Eye (tissue), 1 donor: ENCODE measurements around the gene FGF1.

ENCODE experiments used
- DNase-seq: peaks from one replicate; pipeline ENCODE4 v3.0.0-alpha.2; 2015

FGF1 gene

DNA sequence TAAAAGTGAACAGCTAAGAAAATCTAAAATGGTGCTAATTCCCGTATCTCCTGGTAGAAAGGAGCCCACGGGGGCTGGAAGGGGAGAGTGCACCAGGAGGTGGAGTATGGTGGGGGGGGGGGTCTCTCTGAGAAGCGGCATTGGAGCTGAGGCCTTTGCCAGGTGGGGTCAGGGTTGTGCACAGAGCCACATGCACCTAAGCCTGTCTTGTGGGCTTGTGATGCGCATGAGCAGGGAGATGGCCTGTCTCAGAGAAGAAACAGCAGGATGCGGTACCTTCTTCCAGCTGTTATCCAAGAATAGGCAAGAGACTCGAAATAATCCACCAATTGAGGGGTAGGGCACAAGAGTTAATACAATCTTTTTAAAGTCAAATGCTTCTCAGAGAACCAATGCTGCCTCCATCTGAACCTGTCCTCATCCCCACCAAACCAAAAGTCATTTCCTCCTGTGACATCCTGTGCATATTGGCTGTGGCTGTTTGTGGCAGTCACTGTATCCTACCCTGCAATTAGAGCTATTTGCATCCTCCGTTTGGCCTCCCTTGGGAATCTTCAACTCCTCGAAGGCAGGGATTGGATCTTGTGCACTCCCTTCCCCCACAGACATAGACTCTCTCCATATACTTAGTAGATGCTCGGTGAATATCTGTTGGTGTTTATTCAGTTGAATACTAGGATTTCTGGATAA lies 45.4 kb downstream of the FGF1 start:
- no peak for DNase-seq

- DNase-seq: no peak
Measured at GRCh38 chr5:142639455-142639854, 46.4 kb downstream of the FGF1 start.

DNA sequence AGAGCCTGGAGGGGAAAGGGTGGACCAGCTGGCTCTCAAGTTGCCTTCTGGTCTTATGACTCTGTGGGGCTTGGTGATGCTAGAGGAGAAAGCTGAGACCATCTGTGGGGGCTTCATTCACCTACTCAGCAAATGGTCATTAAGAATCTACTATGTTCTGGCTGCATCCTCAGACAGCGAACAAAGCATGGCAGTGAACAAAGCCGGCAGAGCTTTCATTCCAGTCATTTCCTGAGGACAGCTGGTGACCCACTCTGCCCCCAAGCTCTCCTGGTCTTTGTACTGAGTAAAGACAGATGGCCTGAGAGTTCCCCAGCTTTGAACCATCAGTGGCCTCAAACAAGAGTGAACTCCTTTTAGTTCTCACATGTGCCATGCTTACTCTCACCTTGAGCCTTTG lies 48.0 kb downstream of the FGF1 start:
- DNase-seq: peak; percentile 49

- no peak for DNase-seq
Measured at GRCh38 chr5:142636698-142637324, 49.1 kb downstream of the FGF1 start.

GRCh38 chr5:142636093-142636492 lies 49.8 kb downstream of the FGF1 start:
- no peak for DNase-seq

DNA sequence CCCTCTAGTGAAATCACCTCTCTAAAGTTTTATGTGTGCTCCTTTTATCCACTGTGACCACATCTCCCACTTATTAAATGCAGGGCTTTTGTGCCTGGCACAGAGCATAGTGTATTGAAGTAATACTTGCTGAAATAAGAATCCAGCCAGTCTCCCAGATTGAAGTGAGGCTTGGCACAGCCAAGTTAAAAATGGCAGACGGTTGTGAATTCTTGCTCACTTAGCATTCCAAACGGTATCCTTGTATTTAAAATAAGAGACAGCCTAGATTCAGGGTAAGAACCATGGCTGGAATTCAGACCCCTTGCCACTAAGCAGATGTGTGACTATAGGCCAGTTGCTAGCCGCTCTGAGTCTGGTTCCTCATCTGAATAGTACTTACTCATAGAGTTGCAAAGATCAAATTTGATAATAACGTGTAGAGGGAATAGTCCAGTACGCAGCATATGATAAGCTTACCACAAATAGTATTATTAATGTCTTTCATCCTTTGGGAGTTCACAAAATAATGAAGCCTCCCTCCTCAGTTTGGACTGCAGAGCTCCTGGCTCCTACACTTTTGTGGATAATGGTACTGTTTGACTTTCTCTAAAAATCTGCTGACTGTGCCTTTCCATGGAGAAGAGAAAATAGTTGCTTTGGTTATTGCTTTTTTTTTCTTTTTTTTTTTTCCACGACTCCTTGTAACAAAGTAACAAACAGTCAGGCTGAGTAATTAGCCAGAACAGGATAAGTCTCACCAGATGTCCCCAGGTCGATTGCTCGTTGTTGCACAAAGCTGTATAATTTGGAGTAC lies 51.5 kb downstream of the FGF1 start:
- no peak for DNase-seq

DNA sequence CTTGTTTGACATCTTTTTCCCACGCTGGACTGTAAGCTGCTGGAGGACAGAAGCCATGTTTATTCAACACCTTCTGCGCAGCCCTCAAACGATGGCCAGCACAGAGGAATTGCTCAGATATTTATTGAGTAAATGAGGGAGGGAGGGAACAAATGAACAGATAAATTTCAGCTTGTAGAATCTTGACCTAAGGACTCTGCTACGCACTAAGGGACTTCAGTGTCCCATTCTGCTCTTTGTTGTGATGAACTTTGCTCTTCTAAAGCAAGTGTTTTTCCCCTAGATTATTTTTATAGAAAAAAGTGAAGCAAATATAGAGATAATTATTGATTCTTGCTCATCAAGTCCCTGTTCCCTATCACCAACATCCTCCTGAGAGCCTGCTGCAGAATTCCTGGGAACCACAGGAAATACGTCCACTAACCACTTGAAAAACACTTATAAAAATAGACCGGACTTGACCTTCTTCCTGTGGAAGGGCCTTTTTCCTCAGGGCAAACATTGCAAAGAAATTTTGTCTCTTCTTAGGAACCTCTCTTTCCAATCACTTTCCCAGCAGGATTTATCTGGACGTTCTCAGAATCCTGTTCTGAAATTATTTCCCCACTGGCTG lies 54.9 kb downstream of the FGF1 start:
- DNase-seq: no peak

- DNase-seq: no peak
Measured at GRCh38 chr5:142627383-142628217, 58.3 kb downstream of the FGF1 start.

DNA sequence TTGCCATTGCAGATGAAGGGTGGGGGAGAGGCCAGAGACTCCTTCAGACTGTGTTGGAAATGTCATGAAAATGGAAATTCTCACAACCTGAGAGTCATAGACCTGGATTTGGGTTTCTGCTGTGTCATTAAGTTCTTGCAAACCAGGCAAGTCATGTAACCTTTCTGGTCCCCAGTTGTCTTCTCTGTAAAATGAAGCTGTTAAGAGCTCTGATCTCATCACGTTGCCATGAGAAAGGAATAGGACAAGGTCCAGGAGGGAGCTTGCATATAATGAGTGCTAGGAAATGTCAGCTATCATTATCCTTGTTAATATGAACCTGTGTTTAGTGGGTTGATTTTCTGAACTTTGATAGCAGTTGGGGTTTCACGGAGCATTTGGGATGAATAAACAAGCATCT lies 59.1 kb downstream of the FGF1 start:
- DNase-seq: no peak

DNA sequence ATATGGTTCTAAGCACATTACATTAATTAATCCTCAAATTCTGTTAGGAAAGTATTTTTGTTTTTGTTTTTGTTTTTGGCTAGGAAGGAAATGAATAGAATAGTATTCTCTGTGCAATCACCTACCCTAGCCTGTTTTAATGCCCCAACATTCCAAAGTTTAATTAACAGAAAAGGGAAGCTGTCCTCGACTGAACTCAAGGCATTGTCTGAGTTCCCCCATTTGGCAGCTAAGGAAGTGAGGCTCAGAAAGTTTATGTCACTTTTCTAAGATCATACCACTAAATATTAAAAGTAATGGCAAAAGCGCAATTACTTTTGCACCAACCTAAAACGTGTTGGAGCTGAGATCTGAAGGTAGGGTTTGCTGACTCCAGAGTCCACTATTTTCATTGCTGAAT lies 59.8 kb downstream of the FGF1 start:
- DNase-seq: no peak

- no peak for DNase-seq
Measured at GRCh38 chr5:142621227-142621626, 64.7 kb downstream of the FGF1 start.

GRCh38 chr5:142619815-142620214 lies 66.1 kb downstream of the FGF1 start:
- no peak for DNase-seq

DNA sequence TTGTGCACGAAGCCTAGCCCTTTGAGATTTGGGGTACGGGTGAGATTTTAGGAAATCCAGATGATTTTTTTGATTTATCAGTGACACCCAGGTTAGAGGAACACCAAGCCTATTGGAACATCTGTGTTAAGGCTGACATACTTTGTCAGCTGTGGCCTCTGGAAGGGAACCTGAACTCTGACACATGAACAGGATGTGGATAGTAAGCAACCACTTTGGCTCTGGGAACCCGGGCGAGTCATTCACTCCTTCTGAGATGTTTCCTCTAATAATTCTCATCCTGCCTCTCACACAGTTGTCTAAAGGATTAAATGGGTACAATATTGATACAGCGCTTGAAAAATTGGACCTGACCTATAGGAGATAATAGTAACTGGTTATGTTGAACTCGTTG lies 67.8 kb downstream of the FGF1 start:
- DNase-seq: no peak

- DNase-seq: no peak
Measured at GRCh38 chr5:142617416-142618129, 68.3 kb downstream of the FGF1 start.

- no peak for DNase-seq
Measured at GRCh38 chr5:142615948-142616347, 69.9 kb downstream of the FGF1 start.

- DNase-seq: no peak
Measured at GRCh38 chr5:142614054-142614453, 71.8 kb downstream of the FGF1 start.

DNA sequence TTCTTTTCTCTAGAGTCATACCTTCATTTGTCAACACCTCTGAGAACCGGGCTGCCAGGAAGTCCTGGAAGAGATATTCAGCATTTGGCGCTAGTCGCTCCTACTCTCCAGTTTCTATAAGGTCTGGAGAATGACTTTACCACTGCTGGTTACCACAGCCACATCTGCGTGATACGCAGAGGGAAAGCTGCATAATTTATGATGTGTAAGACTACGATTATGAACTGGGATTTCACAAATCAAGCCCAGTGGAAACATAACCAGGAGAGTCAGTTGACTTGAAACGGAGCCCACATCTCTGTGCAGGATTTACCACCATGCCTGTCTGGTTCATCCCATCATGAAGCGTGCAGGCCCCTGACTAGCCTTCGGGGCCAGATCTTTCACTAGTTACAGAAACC lies 72.6 kb downstream of the FGF1 start:
- peak; percentile 46 for DNase-seq

DNA sequence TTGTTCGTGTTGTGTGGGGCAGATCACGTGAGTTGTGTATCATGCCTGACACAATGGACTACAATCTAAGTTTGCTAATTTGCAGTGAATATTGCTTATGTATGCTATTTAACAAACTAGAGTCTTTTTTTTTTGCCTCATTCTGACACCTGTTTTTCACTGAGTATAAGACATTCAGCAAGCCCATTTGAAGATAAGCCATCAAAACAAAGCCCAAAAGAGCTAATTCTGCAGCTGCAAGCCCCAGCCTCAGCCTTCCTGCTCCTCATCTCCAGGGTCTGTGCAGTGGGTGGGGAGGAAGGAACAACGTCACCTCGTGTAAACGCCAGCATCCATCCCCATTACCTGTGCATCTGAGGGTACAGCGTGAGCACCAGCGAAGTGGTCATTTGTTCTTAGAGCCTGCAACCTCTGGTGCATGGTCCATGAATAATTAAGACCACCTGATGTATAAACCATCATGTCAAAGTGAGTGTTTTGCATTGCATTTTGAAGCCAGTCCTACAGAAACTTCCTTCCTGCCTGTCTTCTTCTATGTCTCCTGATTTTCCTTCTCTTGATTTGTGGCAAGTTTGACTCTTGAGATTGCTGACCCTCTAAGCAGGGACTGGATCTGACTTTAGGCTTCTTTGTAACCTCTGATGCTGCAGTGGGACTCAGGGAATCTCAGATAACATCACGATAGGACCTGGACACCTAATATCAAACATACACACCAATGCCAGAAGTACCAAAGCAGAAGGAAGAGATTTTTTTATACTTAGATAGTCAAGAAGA lies 73.2 kb downstream of the FGF1 start:
- no peak for DNase-seq

DNA sequence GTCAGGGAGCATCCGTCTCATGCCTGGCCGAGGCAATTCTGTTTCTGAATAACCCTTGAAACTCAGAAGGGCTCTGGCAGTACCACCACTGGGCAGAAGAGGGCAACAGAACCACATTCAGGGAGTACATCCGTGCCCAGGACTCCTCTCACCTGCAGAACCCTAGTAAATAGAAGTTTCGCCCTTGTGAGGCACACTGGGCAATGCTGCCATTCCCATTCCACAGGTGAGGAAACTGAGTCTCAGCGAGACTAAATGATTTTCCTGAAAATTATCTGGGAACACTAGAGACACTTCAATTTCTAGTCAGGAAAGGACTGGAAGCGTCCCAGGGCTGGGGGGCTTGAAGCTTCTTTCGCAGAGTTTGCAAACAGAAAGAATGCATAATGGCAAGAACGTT lies 74.7 kb downstream of the FGF1 start:
- peak; percentile 72 for DNase-seq

GRCh38 chr5:142610176-142611001 lies 75.5 kb downstream of the FGF1 start:
- DNase-seq: no peak
